Loucy (cell line): ENCODE results near the gene GNB1L.

Experiments used
- H2AFZ ChIP-seq: fragments of 200-600 bp; sonication (generic); 2 replicates; pipeline ENCODE4 v1.6.0; 2016; ENCODE audit warnings: antibody characterized with exemption, mild to moderate bottlenecking, low read length, moderate library complexity
- H3F3A ChIP-seq: fragments of 200-600 bp; 2 replicates; pipeline ENCODE4 v1.6.0; 2016; ENCODE audit warnings: antibody characterized with exemption, low read depth, mild to moderate bottlenecking
- H3K27me3 ChIP-seq: fragments of 200-600 bp; sonication (generic); 2 replicates; pipeline ENCODE4 v1.6.1; 2014; ENCODE audit warnings: low read length, mild to moderate bottlenecking; ENCODE audit not compliant: insufficient read depth, poor library complexity, severe bottlenecking
- H3K36me3 ChIP-seq: fragments of 200-600 bp; sonication (generic); 2 replicates; pipeline ENCODE4 v1.6.1; 2016; ENCODE audit warnings: low read length; ENCODE audit not compliant: insufficient read depth
- H3K4me1 ChIP-seq: fragments of 200-600 bp; sonication (generic); 2 replicates; pipeline ENCODE4 v1.5.1; 2014; ENCODE audit warnings: low read length, mild to moderate bottlenecking; ENCODE audit not compliant: insufficient read depth, poor library complexity, severe bottlenecking
- H3K4me2 ChIP-seq: fragments of 200-600 bp; sonication (generic); 2 replicates; pipeline ENCODE4 v1.6.0; 2014; ENCODE audit warnings: antibody characterized with exemption, low read length, low read depth, mild to moderate bottlenecking; ENCODE audit not compliant: poor library complexity, severe bottlenecking
- H3K4me3 ChIP-seq: fragments of 200-600 bp; sonication (generic); 2 replicates; pipeline ENCODE4 v1.5.1; 2014; ENCODE audit warnings: low read length, mild to moderate bottlenecking, mixed read lengths; ENCODE audit not compliant: poor library complexity, severe bottlenecking
- H3K79me2 ChIP-seq: fragments of 200-600 bp; sonication (generic); 2 replicates; pipeline ENCODE4 v1.6.1; 2014; ENCODE audit warnings: low read length; ENCODE audit not compliant: insufficient read depth
- H3K9ac ChIP-seq: fragments of 200-600 bp; sonication (generic); 2 replicates; pipeline ENCODE4 v1.6.0; 2014; ENCODE audit warnings: mild to moderate bottlenecking, low read depth, low read length, moderate library complexity; ENCODE audit not compliant: poor library complexity, severe bottlenecking
- H3K9me2 ChIP-seq: fragments of 200-600 bp; sonication (generic); replicated peaks from 2 replicates; pipeline ENCODE4 v1.6.1; 2016; ENCODE audit warnings: low read depth, low read length, mixed read lengths
- H3K9me3 ChIP-seq: fragments of 200-600 bp; sonication (generic); 2 replicates; pipeline ENCODE4 v1.6.1; 2014; ENCODE audit warnings: mild to moderate bottlenecking, antibody characterized with exemption, low read length, low read depth; ENCODE audit not compliant: insufficient read depth
- H4K20me1 ChIP-seq: fragments of 200-600 bp; sonication (generic); 2 replicates; pipeline ENCODE4 v1.6.0; 2014; ENCODE audit warnings: antibody characterized with exemption, low read length, mild to moderate bottlenecking; ENCODE audit not compliant: insufficient read depth, poor library complexity, severe bottlenecking
- CTCF ChIP-seq: fragments of 200-600 bp; sonication (generic); conservative IDR thresholded peaks from 2 replicates; pipeline ENCODE4 v1.5.1; 2014; ENCODE audit warnings: mild to moderate bottlenecking, antibody characterized with exemption, low read length
- EZH2phosphoT487 ChIP-seq: fragments of 200-600 bp; IDR thresholded peaks from 2 replicates; pipeline ENCODE4 v1.6.1; 2018; ENCODE audit warnings: antibody characterized with exemption, mild to moderate bottlenecking, moderate library complexity, borderline replicate concordance

Gene GNB1L

DNA sequence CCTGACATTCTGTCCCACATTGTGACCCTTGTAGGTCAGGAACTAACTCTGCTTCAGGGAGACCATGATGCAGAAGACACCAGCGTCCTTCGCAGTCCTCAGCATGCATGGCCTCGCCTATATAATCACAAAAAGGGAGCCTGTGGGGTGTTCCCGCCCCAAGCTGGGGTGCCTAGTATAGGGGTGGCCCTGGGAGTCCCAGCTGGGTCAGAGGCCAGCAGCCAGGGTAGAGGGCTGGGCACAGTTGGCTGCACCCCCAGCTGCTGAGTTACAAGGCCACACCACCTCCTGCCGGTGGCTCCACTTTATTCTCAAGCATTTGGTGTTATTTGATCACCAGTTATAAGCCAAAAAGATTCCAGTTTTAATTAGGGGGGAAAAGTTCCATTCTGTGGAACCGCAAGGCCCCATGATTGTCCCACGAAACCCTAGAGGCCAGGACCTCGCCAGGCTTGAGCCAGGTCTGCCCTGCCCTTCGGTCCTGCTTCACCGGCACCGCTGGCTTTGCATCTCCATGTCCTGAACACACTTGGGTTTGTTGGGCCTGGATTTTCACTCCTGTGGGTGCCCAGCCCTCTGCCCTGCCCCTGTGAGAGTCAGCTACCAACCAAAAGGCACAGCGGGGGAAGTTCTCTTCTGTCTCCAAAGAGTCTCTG is 15.0 kb upstream of the GNB1L start:
- H3K9me2 ChIP-seq, result no peaks in the 10 kb centered on the region
- H3K36me3 ChIP-seq, result no peaks in the 10 kb centered on the region
- H2AFZ ChIP-seq, result no peak overlapping the region
- H3K9ac ChIP-seq, result no peak overlapping the region
- H4K20me1 ChIP-seq, result no peaks in the 10 kb centered on the region
- no peaks in the 10 kb centered on the region for H3K27me3 ChIP-seq
- H3K79me2 ChIP-seq, result no peaks in the 10 kb centered on the region
- no peak overlapping the region for H3K4me3 ChIP-seq
- H3K4me2 ChIP-seq, result no peak overlapping the region
- no peak for TF ChIP-seq EZH2phosphoT487
- TF ChIP-seq CTCF, result no peak
- H3K9me3 ChIP-seq, result no peaks in the 10 kb centered on the region
- no peaks in the 10 kb centered on the region for H3K4me1 ChIP-seq
- H3F3A ChIP-seq, result no peaks in the 10 kb centered on the region

- Histone ChIP-seq H3K79me2 (no peaks in the 10 kb centered on the region), H3K9me3 (no peaks in the 10 kb centered on the region), H3F3A (no peaks in the 10 kb centered on the region), H4K20me1 (no peaks in the 10 kb centered on the region), H3K9ac (no peak overlapping the region), H3K4me1 (no peaks in the 10 kb centered on the region), H3K36me3 (no peaks in the 10 kb centered on the region), H3K4me3 (no peak overlapping the region), H2AFZ (no peak overlapping the region), H3K9me2 (no peaks in the 10 kb centered on the region), H3K4me2 (no peak overlapping the region), H3K27me3 (no peaks in the 10 kb centered on the region)
- TF ChIP-seq EZH2phosphoT487 (no peak), CTCF (no peak)
Measured at GRCh38 chr22:19868773-19869471, 14.2 kb upstream of the GNB1L start.

GRCh38 chr22:19868333-19868732 is 13.7 kb upstream of the GNB1L start:
- Histone ChIP-seq H3K9me3 (no peaks in the 10 kb centered on the region), H3K27me3 (no peaks in the 10 kb centered on the region), H3K9me2 (no peaks in the 10 kb centered on the region), H2AFZ (no peak overlapping the region), H4K20me1 (no peaks in the 10 kb centered on the region), H3K4me1 (no peaks in the 10 kb centered on the region), H3F3A (no peaks in the 10 kb centered on the region), H3K4me3 (no peak overlapping the region), H3K4me2 (no peak overlapping the region), H3K79me2 (no peaks in the 10 kb centered on the region), H3K36me3 (no peaks in the 10 kb centered on the region), H3K9ac (no peak overlapping the region)
- no peak for TF ChIP-seq EZH2phosphoT487
- TF ChIP-seq CTCF, result 0 out of 2 replicates have a peak, but pooled peaks have one; percentile 17
